ENCODE data around the gene USP24. TPM values are rescaled to one million over a fixed set of nuclear protein-coding genes. Genes with fewer than 3 reads are reported as not detected.

The USP24 gene
- total RNA-seq, 1 donor = 44.0 TPM

DNA sequence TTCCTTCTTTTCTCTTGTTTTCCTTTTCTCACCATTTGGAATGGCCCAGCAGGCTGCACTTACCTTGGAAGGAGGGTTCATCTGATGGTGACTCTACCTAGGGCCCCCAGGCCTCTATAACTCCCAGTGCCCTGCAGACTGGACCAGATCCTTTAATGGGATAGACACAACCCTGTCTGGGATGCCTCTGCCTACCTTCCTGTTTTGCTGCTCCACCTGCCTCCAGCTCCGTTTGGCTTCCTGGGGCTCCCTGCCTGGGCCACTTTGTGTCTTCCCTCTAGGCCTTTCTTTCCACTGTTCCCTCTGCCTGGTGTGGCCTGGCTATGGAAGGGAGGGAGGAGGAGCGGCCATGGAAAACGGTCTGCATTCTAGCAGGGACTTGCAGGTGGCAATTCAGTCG, 168.3 kb downstream of the USP24 start:
- no peak for DNase-seq (ENCODE audit: low read depth)

GRCh38 chr1:55045430-55045829, 169.7 kb downstream of the USP24 start:
- no peak for TF ChIP-seq CTCF (IDR thresholded peaks at IDR 0.05; ENCODE audit: insufficient read depth, low read depth, low read length)
- no peak overlapping the region for H3K4me3 ChIP-seq (ENCODE audit: low read depth, low read length)
- no peak for DNase-seq (ENCODE audit: low read depth)

More for the DNA sequence above, 168.3 kb downstream of the USP24 start:
- no peak overlapping the region for H3K4me3 ChIP-seq (ENCODE audit: low read depth, low read length)
- TF ChIP-seq CTCF (IDR thresholded peaks at IDR 0.05; ENCODE audit: insufficient read depth, low read depth, low read length) = no peak

DNA sequence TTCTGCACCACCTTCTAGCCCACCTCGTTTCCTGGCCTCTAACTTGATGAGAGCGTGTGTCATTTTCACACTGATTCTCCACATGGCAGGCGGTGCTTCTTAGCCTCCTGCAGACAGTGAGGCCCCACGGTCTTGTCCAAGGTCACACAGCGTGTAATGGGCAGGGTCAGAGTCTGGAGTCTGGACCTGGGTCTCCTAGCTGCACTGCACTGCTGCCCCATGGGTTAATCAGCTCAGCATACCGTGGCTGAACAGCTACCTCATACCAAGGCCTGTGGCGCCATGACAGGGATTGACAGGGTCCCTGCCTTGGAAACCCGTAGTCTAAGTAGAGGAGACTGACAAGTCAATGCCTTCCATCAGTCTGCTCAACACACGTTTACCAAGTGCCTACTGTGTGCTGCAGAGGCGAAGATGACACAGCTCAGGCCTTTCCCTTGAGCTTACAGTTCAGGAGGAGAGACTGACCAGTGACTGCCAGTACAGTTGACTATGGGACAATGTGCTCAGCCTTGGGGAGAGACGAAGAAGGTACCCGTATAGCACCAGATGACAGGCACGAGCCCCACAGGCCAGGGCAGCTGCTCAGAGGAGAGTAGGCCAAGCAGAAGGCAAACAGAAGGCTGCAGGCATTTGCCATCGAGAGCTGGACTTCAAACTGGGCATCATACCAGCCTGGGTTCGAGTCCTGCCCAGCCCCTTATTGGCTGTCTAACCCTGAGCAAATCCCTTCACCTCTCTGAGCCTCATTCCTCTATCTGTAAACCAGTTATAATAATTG, 170.4 kb downstream of the USP24 start:
- TF ChIP-seq CTCF (IDR thresholded peaks at IDR 0.05; ENCODE audit: insufficient read depth, low read depth, low read length) = no peak
- no peak for DNase-seq (ENCODE audit: low read depth)
- H3K4me3 ChIP-seq (ENCODE audit: low read depth, low read length) = no peak overlapping the region

- TF ChIP-seq CTCF (IDR thresholded peaks at IDR 0.05; ENCODE audit: insufficient read depth, low read depth, low read length) = no peak
- DNase-seq (ENCODE audit: low read depth) = no peak
- no peak overlapping the region for H3K4me3 ChIP-seq (ENCODE audit: low read depth, low read length)
Measured at GRCh38 chr1:55043726-55044125, 171.4 kb downstream of the USP24 start.

GRCh38 chr1:55043011-55043410, 172.2 kb downstream of the USP24 start:
- no peak overlapping the region for H3K4me3 ChIP-seq (ENCODE audit: low read depth, low read length)
- DNase-seq (ENCODE audit: low read depth) = no peak
- TF ChIP-seq CTCF (IDR thresholded peaks at IDR 0.05; ENCODE audit: insufficient read depth, low read depth, low read length) = no peak

- no peak for TF ChIP-seq CTCF (IDR thresholded peaks at IDR 0.05; ENCODE audit: insufficient read depth, low read depth, low read length)
- no peak for DNase-seq (ENCODE audit: low read depth)
- H3K4me3 ChIP-seq (ENCODE audit: low read depth, low read length) = no peak overlapping the region
Measured at GRCh38 chr1:55041613-55042012, 173.6 kb downstream of the USP24 start.
